ENCODE measurements around the gene PROB1. TPM values are rescaled to one million over a fixed set of nuclear protein-coding genes. Genes with fewer than 3 reads are reported as not detected.
A peak's percentile ranks its signal among the peaks of the same experiment; 100 is the strongest.

The PROB1 gene
- total RNA-seq, 1 experiment from 2014 or later: 0.82 TPM

DNA sequence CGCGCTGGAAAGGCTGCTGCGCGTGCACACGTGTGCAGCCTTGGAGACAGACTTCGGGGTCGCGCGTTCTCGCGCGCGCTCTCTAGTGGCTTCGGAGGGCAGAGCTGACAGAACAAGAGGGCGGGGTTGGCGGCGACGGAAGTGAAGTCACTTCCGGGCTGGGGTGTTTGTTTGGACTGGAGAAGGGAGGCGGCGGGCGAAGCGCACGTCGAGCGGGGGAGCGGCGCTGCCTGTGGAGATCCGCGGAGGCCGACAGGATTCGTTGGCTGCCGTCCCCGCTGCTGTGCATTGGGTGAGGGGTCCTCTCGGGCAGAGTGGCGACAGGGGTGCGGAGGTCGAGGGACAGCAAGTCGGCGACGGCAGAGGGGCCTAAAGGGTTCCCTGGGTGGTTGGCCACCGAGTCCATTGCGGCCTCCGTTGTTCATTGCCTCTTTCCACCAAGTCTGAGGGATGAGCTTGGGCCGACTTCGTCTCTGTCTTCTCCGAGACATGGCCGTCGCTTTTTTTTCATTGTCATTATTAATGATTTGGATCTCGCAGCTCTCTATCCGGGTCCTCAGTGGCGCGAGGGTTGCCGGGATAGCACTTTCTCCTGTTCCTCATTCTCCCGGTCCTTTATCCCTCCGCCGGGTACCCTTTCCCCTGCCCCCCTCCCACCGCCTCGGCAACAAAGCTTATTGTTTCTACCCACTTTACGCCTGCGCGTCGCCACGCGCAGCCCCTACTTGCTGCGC, 53.0 kb downstream of the PROB1 start, which contains the start of gene PAIP2:
PAIP2 (plus strand) TSS at position 166 of the 734 bp plus-strand sequence. CDS start 21,931 bp downstream, outside the sequence.
- POLR2A ChIA-PET (ENCODE audit: low non-redundant PET): interaction anchor here (0.6 to 1.2 kb wide), 8 partner anchors 11 to 1611 kb away, joined by 3 to 22 read pairs (median 4); partner anchors contain the start of genes KIF20A, MATR3 and SPATA24

DNA sequence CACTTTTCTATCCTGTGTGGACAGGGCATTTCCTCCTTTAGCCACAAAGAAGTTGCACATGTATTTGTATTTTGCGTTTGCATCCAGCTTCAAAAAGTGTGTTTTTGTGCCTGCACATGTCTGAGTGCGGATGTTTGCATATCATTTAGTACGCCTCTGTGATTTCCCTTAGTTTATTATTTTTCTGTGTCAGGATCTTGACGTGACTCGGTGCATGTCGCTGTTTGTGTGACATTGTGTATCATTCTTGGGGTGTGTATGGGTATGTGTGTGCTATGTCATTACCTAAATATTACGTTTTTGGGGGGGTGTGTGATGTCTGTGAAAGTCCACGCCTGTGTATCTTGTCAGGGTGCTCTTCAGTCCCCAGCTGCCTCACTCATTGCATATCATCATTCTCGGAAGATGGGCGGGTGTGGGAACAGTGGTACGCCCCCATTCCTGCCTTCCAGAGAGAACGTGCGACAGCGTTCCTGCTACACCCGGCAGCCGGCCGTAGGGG, 53.7 kb downstream of the PROB1 start:
- no peak for DNase-seq (ENCODE audit: low spot score)
- CTCF ChIA-PET: no interaction called here
- H3K4me1 ChIP-seq (ENCODE audit: insufficient read depth, low read length, poor library complexity, severe bottlenecking): peaks cover 12% of the 10 kb centered on the region
- no TSS peak for BruUV-seq (replicated peaks)
- H3K27me3 ChIP-seq (replicated peaks; ENCODE audit: insufficient read depth, low read depth, low read length, poor library complexity): no peaks in the 10 kb centered on the region
- POLR2A ChIA-PET (ENCODE audit: low non-redundant PET): no interaction called here
- H3K36me3 ChIP-seq (ENCODE audit: insufficient read depth, low read length, poor library complexity, severe bottlenecking): peaks cover 4% of the 10 kb centered on the region
- no peak for TF ChIP-seq EZH2 (IDR thresholded peaks at IDR 0.05; ENCODE audit: borderline replicate concordance, low read depth, low read length, poor library complexity, severe bottlenecking)
- TF ChIP-seq, protein P1, sequence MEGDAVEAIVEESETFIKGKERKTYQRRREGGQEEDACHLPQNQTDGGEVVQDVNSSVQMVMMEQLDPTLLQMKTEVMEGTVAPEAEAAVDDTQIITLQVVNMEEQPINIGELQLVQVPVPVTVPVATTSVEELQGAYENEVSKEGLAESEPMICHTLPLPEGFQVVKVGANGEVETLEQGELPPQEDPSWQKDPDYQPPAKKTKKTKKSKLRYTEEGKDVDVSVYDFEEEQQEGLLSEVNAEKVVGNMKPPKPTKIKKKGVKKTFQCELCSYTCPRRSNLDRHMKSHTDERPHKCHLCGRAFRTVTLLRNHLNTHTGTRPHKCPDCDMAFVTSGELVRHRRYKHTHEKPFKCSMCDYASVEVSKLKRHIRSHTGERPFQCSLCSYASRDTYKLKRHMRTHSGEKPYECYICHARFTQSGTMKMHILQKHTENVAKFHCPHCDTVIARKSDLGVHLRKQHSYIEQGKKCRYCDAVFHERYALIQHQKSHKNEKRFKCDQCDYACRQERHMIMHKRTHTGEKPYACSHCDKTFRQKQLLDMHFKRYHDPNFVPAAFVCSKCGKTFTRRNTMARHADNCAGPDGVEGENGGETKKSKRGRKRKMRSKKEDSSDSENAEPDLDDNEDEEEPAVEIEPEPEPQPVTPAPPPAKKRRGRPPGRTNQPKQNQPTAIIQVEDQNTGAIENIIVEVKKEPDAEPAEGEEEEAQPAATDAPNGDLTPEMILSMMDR (conservative IDR thresholded peaks at IDR 0.05; ENCODE audit: low read depth, low read length): no peak
- peak overlapping the region; percentile 99 for H3K27ac ChIP-seq (ENCODE audit: low read depth, low read length, poor library complexity, severe bottlenecking)
- H3K9me3 ChIP-seq (ENCODE audit: low read depth, low read length, poor library complexity, severe bottlenecking): no peaks in the 10 kb centered on the region
- peak overlapping the region; percentile 74 for H3K4me3 ChIP-seq (ENCODE audit: low read depth, low read length, poor library complexity, severe bottlenecking)
- intact Hi-C loops (cut with micrococcal nuclease; ENCODE audit: unreplicated experiment): no loop called here

More for the DNA sequence above, 53.0 kb downstream of the PROB1 start, which contains the start of gene PAIP2:
- no peaks in the 10 kb centered on the region for H3K27me3 ChIP-seq (replicated peaks; ENCODE audit: insufficient read depth, low read depth, low read length, poor library complexity)
- no peaks in the 10 kb centered on the region for H3K9me3 ChIP-seq (ENCODE audit: low read depth, low read length, poor library complexity, severe bottlenecking)
- peak; percentile 99 for DNase-seq (ENCODE audit: low spot score)
- intact Hi-C loops (cut with micrococcal nuclease; ENCODE audit: unreplicated experiment): no loop called here
- H3K36me3 ChIP-seq (ENCODE audit: insufficient read depth, low read length, poor library complexity, severe bottlenecking): peaks cover 4% of the 10 kb centered on the region
- peak within 1 kb of the TSS; percentile 99 for H3K27ac ChIP-seq (ENCODE audit: low read depth, low read length, poor library complexity, severe bottlenecking)
- TF ChIP-seq EZH2 (IDR thresholded peaks at IDR 0.05; ENCODE audit: borderline replicate concordance, low read depth, low read length, poor library complexity, severe bottlenecking): no peak
- TF ChIP-seq, protein P1 (conservative IDR thresholded peaks at IDR 0.05; ENCODE audit: low read depth, low read length): peak; percentile 87
- peak within 1 kb of the TSS; percentile 74 for H3K4me3 ChIP-seq (ENCODE audit: low read depth, low read length, poor library complexity, severe bottlenecking)
- H3K4me1 ChIP-seq (ENCODE audit: insufficient read depth, low read length, poor library complexity, severe bottlenecking): peaks cover 12% of the 10 kb centered on the region
- CTCF ChIA-PET: interaction anchor here (0.6 kb wide), 3 partner anchors 23 to 891 kb away, joined by 3 to 4 read pairs (median 3); no protein-coding TSS in a partner anchor
- TSS peak; percentile 95 for BruUV-seq (replicated peaks)

Other genes with a start within 250 kb of the PROB1 start
- gene SIL1, start 196.7 kb downstream of the PROB1 start, total RNA-seq (2021): 18.7 and 22.0 TPM in 2 replicates
- gene MATR3, start 101.4 kb downstream of the PROB1 start, total RNA-seq (2021): 286 and 299 TPM in 2 replicates
- 95.0 and 108 TPM in 2 replicates for gene PAIP2, start 53.2 kb downstream of the PROB1 start, total RNA-seq (2021)
- not detected in 2 replicates for gene SLC23A1, start 11.8 kb downstream of the PROB1 start, total RNA-seq (2021)
- gene MZB1, start 5.2 kb downstream of the PROB1 start, total RNA-seq (2021): not detected in 2 replicates
- gene SPATA24, start 9.0 kb upstream of the PROB1 start, total RNA-seq (2021): 4.0 and 4.2 TPM in 2 replicates
- 16.7 and 21.1 TPM in 2 replicates for gene DNAJC18, start 44.4 kb upstream of the PROB1 start, total RNA-seq (2021)
- gene ECSCR, start 67.6 kb upstream of the PROB1 start, total RNA-seq (2021): 1.1 and 1.6 TPM in 2 replicates
- gene SMIM33, start 75.9 kb upstream of the PROB1 start, total RNA-seq (2021): not detected in 2 replicates
- gene STING1, start 87.7 kb upstream of the PROB1 start, total RNA-seq (2021): 29.4 and 30.7 TPM in 2 replicates
- 186 and 202 TPM in 2 replicates for gene UBE2D2, start 166.2 kb upstream of the PROB1 start, total RNA-seq (2021)